GM12891 (cell line): ENCODE results near the gene ASTN2.

ENCODE experiments used
- DNase-seq: peaks from one replicate; pipeline ENCODE4 v3.0.0; 2011; ENCODE audit warnings: low spot score; ENCODE audit not compliant: insufficient read length
- FAIRE-seq: peaks from 2 replicates; lab custom pipeline; 2011; peaks lifted over from hg19 to GRCh38; lab: Jason Lieb, UNC
- PAX5 ChIP-seq: IDR thresholded peaks from 2 replicates; pipeline ENCODE4 v1.6.1; 2011; ENCODE audit warnings: low read length, moderate library complexity, mild to moderate bottlenecking; ENCODE audit not compliant: insufficient read depth, severe bottlenecking
- POLR2A ChIP-seq: IDR thresholded peaks from 2 replicates; pipeline ENCODE4 v1.6.1; 2011; ENCODE audit warnings: low read depth, low read length, control low read depth
- POLR2AphosphoS5 ChIP-seq: IDR thresholded peaks from 2 replicates; pipeline ENCODE4 v1.6.1; 2011; ENCODE audit warnings: low read depth, low read length, control low read depth
- POU2F2 ChIP-seq: IDR thresholded peaks from 2 replicates; pipeline ENCODE4 v1.6.1; 2011; ENCODE audit warnings: low read depth, mild to moderate bottlenecking, control low read depth, low read length, moderate library complexity
- SPI1 ChIP-seq: IDR thresholded peaks from 2 replicates; pipeline ENCODE4 v1.6.1; 2011; ENCODE audit warnings: low read depth, low read length, control low read depth
- TAF1 ChIP-seq: IDR thresholded peaks from 2 replicates; pipeline ENCODE4 v1.6.1; 2011; ENCODE audit warnings: low read depth, low read length, control low read depth

Gene ASTN2

DNA sequence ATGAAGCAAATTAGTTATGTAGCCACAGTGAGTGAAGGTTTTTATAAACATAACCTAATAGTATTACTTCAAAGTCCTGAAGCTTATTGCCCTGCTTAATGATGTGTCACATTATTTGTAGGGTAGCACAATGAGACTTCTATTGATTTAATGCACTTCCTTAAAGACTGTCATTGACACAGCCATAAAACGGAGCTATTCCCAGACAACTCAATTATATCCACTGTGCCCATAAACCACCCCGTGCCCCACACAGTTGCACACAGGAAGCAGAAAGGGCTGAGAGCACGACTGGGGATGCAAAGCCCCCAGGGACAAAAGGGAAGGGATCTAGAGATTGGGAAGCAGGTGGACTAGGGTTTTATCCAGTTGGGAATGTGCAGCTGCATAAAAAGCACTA lies 690.7 kb downstream of the ASTN2 start:
- no peak for DNase-seq

GRCh38 chr9:116721944-116722343 lies 692.9 kb downstream of the ASTN2 start:
- FAIRE-seq = no peak
- DNase-seq = no peak
- TF ChIP-seq TAF1 (no peak), POLR2A (no peak), PAX5 (no peak), SPI1 (no peak), POLR2AphosphoS5 (no peak), POU2F2 (no peak)

More for the DNA sequence above, 690.7 kb downstream of the ASTN2 start:
- FAIRE-seq = no peak
- TF ChIP-seq POLR2AphosphoS5 (no peak), SPI1 (no peak), TAF1 (no peak), POU2F2 (no peak)

DNA sequence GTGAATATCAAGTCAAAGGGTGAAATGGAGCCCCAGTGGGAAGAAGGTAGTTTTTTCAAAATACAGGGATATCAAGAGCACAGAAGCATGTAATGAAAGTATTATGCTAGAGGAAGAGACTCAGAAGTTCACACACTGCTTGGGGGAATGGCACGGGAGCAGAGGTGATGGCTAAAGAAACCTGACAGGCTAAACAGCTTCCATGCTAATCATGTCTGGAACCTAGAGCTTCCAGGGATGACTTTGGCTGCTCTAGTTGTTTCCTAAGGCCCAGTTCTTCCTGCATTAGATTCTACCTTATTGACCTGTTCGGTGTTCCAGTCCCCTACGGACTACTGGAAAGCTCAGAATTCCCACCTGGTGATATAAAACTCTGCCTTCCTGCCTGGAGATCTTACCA lies 693.4 kb downstream of the ASTN2 start:
- FAIRE-seq (no peak), DNase-seq (no peak)
- TF ChIP-seq TAF1 (no peak), POLR2AphosphoS5 (no peak), SPI1 (no peak), PAX5 (no peak), POU2F2 (no peak), POLR2A (no peak)

- FAIRE-seq (no peak), DNase-seq (no peak)
- TF ChIP-seq PAX5 (no peak), POLR2AphosphoS5 (no peak), POU2F2 (no peak), SPI1 (no peak), TAF1 (no peak), POLR2A (no peak)
Observed at GRCh38 chr9:116720111-116720510, 694.7 kb downstream of the ASTN2 start.

DNA sequence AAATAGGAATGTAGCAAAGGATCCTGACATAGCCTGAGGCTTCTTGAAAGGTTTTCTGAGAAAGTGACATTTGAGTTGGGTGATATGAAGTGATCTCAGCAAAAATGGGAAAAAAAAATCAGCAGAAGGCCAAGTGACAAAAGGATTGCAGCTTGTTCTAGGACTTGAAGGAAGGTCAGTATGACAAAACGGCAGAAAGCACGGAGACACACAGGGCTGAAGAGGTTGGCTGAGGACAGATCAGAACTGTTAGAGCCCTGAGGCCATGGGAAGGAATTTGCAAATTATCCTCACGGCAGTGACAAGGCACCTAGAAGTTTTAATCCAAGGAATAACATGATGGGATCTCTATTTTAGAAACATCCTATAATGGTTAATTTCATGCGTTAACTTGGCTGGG lies 696.7 kb downstream of the ASTN2 start:
- TF ChIP-seq TAF1 (no peak), SPI1 (no peak), POLR2A (no peak), POU2F2 (no peak), POLR2AphosphoS5 (no peak), PAX5 (no peak)
- FAIRE-seq = no peak
- no peak for DNase-seq

GRCh38 chr9:116717150-116717549 lies 697.7 kb downstream of the ASTN2 start:
- FAIRE-seq (no peak), DNase-seq (no peak)
- TF ChIP-seq POLR2AphosphoS5 = no peak
- no peak for TF ChIP-seq POU2F2
- no peak for TF ChIP-seq TAF1
- no peak for TF ChIP-seq PAX5
- no peak for TF ChIP-seq SPI1
- no peak for TF ChIP-seq POLR2A

DNA sequence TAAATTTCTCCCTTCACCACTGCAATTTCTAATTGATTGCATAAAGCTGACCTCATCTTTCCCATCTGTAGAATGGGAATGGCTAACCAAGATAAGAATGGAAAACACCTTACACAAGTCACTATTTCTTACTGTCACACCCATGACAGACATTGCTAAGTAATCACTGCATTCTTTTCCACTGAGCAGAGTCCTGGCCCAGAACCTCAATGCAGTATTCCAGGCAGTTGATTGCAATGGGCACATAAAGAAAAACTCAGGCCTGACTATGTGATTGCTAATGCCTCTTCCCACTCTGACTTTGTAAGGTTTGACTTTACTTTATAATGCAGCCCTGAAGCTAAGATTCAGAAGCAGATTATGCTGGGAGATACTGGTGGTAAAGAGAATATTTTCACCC lies 698.4 kb downstream of the ASTN2 start:
- no peak for TF ChIP-seq SPI1
- no peak for TF ChIP-seq TAF1
- no peak for TF ChIP-seq POLR2A
- no peak for TF ChIP-seq POLR2AphosphoS5
- no peak for TF ChIP-seq PAX5
- TF ChIP-seq POU2F2 = no peak
- FAIRE-seq (no peak), DNase-seq (no peak)

DNA sequence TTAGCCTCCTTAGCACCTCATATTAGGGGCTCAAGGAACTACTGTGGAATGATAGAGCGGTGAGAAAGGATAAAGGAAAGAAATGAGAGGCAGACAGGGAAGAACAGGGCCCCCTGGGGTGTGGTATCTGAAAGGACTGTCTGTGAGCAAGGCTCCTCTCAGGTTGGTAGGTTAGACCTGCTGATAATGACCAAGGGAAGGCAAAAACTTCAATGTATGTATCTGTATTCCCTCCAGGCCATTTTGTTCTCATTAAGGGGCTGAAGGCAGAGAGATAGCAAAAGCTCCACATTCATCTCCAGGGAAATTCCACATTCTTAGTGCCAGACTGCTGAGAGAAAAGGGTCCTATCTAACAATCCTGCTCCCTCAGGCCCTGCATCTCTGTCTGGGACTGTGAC lies 699.1 kb downstream of the ASTN2 start:
- FAIRE-seq = no peak

DNA sequence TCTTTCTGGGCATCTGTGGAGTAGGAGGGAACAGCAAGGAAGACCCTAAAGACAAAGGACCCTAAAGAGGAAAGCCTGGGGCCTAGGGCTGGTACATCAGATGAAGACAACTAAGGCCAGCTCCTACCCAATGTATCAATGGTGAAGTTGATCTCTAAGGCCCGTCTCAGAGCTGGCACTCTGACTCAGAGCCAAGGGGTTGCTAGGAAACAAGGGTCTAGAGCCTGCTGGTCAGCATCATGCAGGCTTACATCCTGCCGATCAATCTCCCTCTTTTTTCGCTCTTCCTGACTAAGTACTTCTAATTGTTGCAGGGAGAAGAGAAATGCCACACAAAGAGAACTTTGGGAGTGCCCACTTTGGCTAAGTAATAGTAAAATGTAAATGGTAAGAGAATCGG lies 701.6 kb downstream of the ASTN2 start:
- no peak for FAIRE-seq

More for the DNA sequence above, 699.1 kb downstream of the ASTN2 start:
- TF ChIP-seq POLR2A (no peak), SPI1 (no peak), PAX5 (no peak), POU2F2 (no peak), TAF1 (no peak), POLR2AphosphoS5 (no peak)
- DNase-seq = no peak

GRCh38 chr9:116712781-116713180 lies 702.1 kb downstream of the ASTN2 start:
- FAIRE-seq = no peak
- no peak for DNase-seq
- TF ChIP-seq SPI1 (no peak), TAF1 (no peak), POU2F2 (no peak), POLR2AphosphoS5 (no peak), PAX5 (no peak), POLR2A (no peak)

More for the DNA sequence above, 701.6 kb downstream of the ASTN2 start:
- TF ChIP-seq POU2F2 (no peak), POLR2A (no peak), PAX5 (no peak), POLR2AphosphoS5 (no peak)
- DNase-seq = no peak
